H1 (cell line): ENCODE data around the gene LTN1. TPM values are rescaled to one million over a fixed set of nuclear protein-coding genes. Genes with fewer than 3 reads are reported as not detected.

Source experiments
- E2F6 ChIP-seq: IDR thresholded peaks from 2 replicates; pipeline ENCODE4 v1.6.1; 2012; ENCODE audit warnings: inconsistent platforms
- EP300 ChIP-seq, 2 experiments: IDR thresholded peaks; 1 replicate in 1 of 2; 2 replicates in 1 of 2; pipeline ENCODE4 v1.6.1; 2011 to 2012; ENCODE audit warnings: low read depth in 2 of 2, low read length in 2 of 2, mild to moderate bottlenecking in 2 of 2, borderline replicate concordance in 1 of 2, inconsistent platforms in 1 of 2, moderate library complexity in 1 of 2
- GABPA ChIP-seq: IDR thresholded peaks from 2 replicates; pipeline ENCODE4 v1.6.1; 2011; ENCODE audit warnings: mild to moderate bottlenecking, low read length, moderate library complexity, borderline replicate concordance; ENCODE audit not compliant: insufficient read depth
- JUND ChIP-seq: IDR thresholded peaks from 2 replicates; pipeline ENCODE4 v1.6.1; 2011; ENCODE audit warnings: mild to moderate bottlenecking, improper control_type of control experiment, low read length
- SIX5 ChIP-seq: IDR thresholded peaks from 2 replicates; pipeline ENCODE4 v1.6.1; 2011; ENCODE audit warnings: mild to moderate bottlenecking, low read depth, low read length
- polyA plus RNA-seq, 7 experiments: library from polyadenylated mRNA; depleted of rRNA in 3 of 7; stranded (reverse) in 5 of 7; unstranded in 2 of 7; fragments of >200 nt in 5 of 7; fragments of 200-250 nt in 2 of 7; gene quantifications; 1 replicate in 5 of 7; 2 replicates in 1 of 7; 4 replicates in 1 of 7; pipeline versions ENCODE4 v1.2.1 to v1.2.3, GENCODE V29; 2011 to 2013; ENCODE audit warnings: missing spikeins in 2 of 7, mixed read lengths in 2 of 7
- total RNA-seq: library from RNA; stranded (reverse); fragmentation: NEBNext Ultra II Directional; extraction: Animal tissue kit (Norgen Biotek cat#: 25700); gene quantifications from 2 replicates; pipeline ENCODE4 v1.2.1, GENCODE V29; 2021

The LTN1 gene
- total and polyA plus RNA-seq, 2 of the 8 experiments (the other 6 are each of a cell fraction or from before 2014, with no cell fraction given) = 3.2 to 23.5 TPM

- no peak for TF ChIP-seq EP300 (IDR thresholded peaks at IDR 0.05; ENCODE audit: borderline replicate concordance in 1 of 2, low read depth in 2 of 2, low read length in 2 of 2)
- TF ChIP-seq JUND = no peak
- TF ChIP-seq E2F6 = no peak
- no peak for TF ChIP-seq GABPA
- no peak for TF ChIP-seq SIX5
These were observed 69.2 kb downstream of the LTN1 start (continued) for GRCh38 chr21:28923439-28923975.
